HepG2 (cell line): Measurements from ENCODE around the gene ZNF616. TPM values are rescaled to one million over a fixed set of nuclear protein-coding genes. Genes with fewer than 3 reads are reported as not detected.
A peak's percentile ranks its signal among the peaks of the same experiment; 100 is the strongest.

Experiments used
- CBFB ChIP-seq: sonication (generic); formaldehyde crosslinking; IDR thresholded peaks from 2 replicates; pipeline ENCODE4 v1.4.0; 2020; ENCODE audit warnings: missing genetic modification reagents
- CC2D1A ChIP-seq: sonication (generic); formaldehyde crosslinking; IDR thresholded peaks from 2 replicates; pipeline ENCODE4 v1.8.1; 2023; ENCODE audit warnings: mild to moderate bottlenecking, missing genetic modification reagents
- CENPX ChIP-seq: sonication (generic); formaldehyde crosslinking; IDR thresholded peaks from 2 replicates; pipeline ENCODE4 v1.9.0; 2021; ENCODE audit warnings: mild to moderate bottlenecking, missing genetic modification reagents, moderate library complexity
- E2F5 ChIP-seq: sonication (generic); formaldehyde crosslinking; conservative IDR thresholded peaks from 2 replicates; pipeline ENCODE4 v1.4.0; 2020; ENCODE audit warnings: missing genetic modification reagents
- GPBP1L1 ChIP-seq: sonication (generic); formaldehyde crosslinking; IDR thresholded peaks from 2 replicates; pipeline ENCODE4 v1.5.0; 2020; ENCODE audit warnings: mild to moderate bottlenecking, missing genetic modification reagents
- HMG20B ChIP-seq: conservative IDR thresholded peaks from 2 replicates; pipeline ENCODE4 v1.6.1; 2016; ENCODE audit warnings: missing genetic modification reagents, missing compliant biosample characterization
- HNRNPL ChIP-seq: fragments of 200-400 bp; formaldehyde crosslinking; IDR thresholded peaks from 2 replicates; pipeline ENCODE4 v1.6.1; 2017; ENCODE audit warnings: mild to moderate bottlenecking, low read depth, low read length
- KDM1A ChIP-seq: IDR thresholded peaks from 2 replicates; pipeline ENCODE4 v1.6.1; 2016; ENCODE audit warnings: missing compliant biosample characterization
- KLF16 ChIP-seq, 2 experiments: sonication (generic) in 1 of 2; formaldehyde crosslinking in 1 of 2; IDR thresholded peaks; 2 replicates each; pipeline versions ENCODE4 v1.6.1 to v1.8.0; 2016 to 2023; ENCODE audit warnings: missing genetic modification reagents in 2 of 2, missing compliant biosample characterization in 1 of 2
- MYC ChIP-seq: sonication (generic); formaldehyde crosslinking; IDR thresholded peaks from 2 replicates; pipeline ENCODE4 v1.9.0; 2021; ENCODE audit warnings: missing genetic modification reagents, borderline replicate concordance
- NKX3-1 ChIP-seq: sonication (generic); formaldehyde crosslinking; IDR thresholded peaks from 2 replicates; pipeline ENCODE4 v1.5.0; 2020; ENCODE audit warnings: missing genetic modification reagents
- PAWR ChIP-seq: sonication (generic); formaldehyde crosslinking; IDR thresholded peaks from 2 replicates; pipeline ENCODE4 v1.4.0; 2020; ENCODE audit warnings: missing genetic modification reagents, mild to moderate bottlenecking, borderline replicate concordance
- RBFOX2 ChIP-seq: fragments of 200-400 bp; formaldehyde crosslinking; IDR thresholded peaks from 2 replicates; pipeline ENCODE4 v1.6.1; 2017; ENCODE audit warnings: low read depth, mild to moderate bottlenecking, low read length
- SP1 ChIP-seq, 2 experiments: fragments of 450-650 bp in 1 of 2; sonication (generic) in 1 of 2; formaldehyde crosslinking in 1 of 2; IDR thresholded peaks; 2 replicates each; pipeline versions ENCODE4 v1.4.0 to v1.6.1; 2016 to 2020; ENCODE audit warnings: missing genetic modification reagents in 1 of 2
- SSRP1 ChIP-seq: IDR thresholded peaks from 2 replicates; pipeline ENCODE4 v1.6.1; 2016; ENCODE audit warnings: control low read depth
- YY1 ChIP-seq: IDR thresholded peaks from 2 replicates; pipeline ENCODE4 v1.6.1; 2011; ENCODE audit warnings: low read length, low read depth, moderate library complexity, mild to moderate bottlenecking; ENCODE audit not compliant: insufficient read depth, insufficient replicate concordance
- ZNF101 ChIP-seq: sonication (generic); formaldehyde crosslinking; IDR thresholded peaks from 2 replicates; pipeline ENCODE4 v1.4.0; 2020; ENCODE audit warnings: mild to moderate bottlenecking, low read depth, missing genetic modification reagents, borderline replicate concordance
- ZNF253 ChIP-seq: sonication (generic); formaldehyde crosslinking; IDR thresholded peaks from 2 replicates; pipeline ENCODE4 v1.8.0; 2022; ENCODE audit warnings: mild to moderate bottlenecking, missing genetic modification reagents, borderline replicate concordance
- ZNF510 ChIP-seq: sonication (generic); formaldehyde crosslinking; IDR thresholded peaks from 2 replicates; pipeline ENCODE4 v1.4.0; 2020; ENCODE audit warnings: low read depth, mild to moderate bottlenecking, missing genetic modification reagents
- ZNF616 ChIP-seq: sonication (generic); formaldehyde crosslinking; IDR thresholded peaks from 2 replicates; pipeline ENCODE4 v1.5.0; 2020; ENCODE audit warnings: low read depth, mild to moderate bottlenecking, missing genetic modification reagents
- ZNF740 ChIP-seq: sonication (generic); formaldehyde crosslinking; IDR thresholded peaks from 2 replicates; pipeline ENCODE4 v1.4.0; 2020; ENCODE audit warnings: missing genetic modification reagents
- ZNF770 ChIP-seq: sonication (generic); formaldehyde crosslinking; IDR thresholded peaks from 2 replicates; pipeline ENCODE4 v1.5.0; 2020; ENCODE audit warnings: mild to moderate bottlenecking, missing genetic modification reagents
- ZNF776 ChIP-seq: sonication (generic); formaldehyde crosslinking; IDR thresholded peaks from 2 replicates; pipeline ENCODE4 v1.4.0; 2020; ENCODE audit warnings: mild to moderate bottlenecking, missing genetic modification reagents
- polyA plus RNA-seq, 8 experiments: library from polyadenylated mRNA; depleted of rRNA in 3 of 8; stranded (reverse) in 7 of 8; unstranded in 1 of 8; fragments of >200 nt; fragmentation: Illumina TruSeq in 4 of 8; extraction: Trizol in 4 of 8; gene quantifications; 2 replicates each; pipeline versions ENCODE4 v1.2.1 to v1.2.3, GENCODE V29; 2011 to 2016; ENCODE audit warnings: low read depth in 4 of 8, missing spikeins in 1 of 8, mixed read lengths in 1 of 8; ENCODE audit not compliant: insufficient read depth in 1 of 8
- total RNA-seq, 5 experiments: library from RNA; depleted of rRNA; stranded (reverse); fragments of >200 nt; fragmentation: Illumina TruSeq; extraction: Trizol; gene quantifications; 2 replicates each; pipeline ENCODE4 v1.2.3, GENCODE V29; 2016; ENCODE audit warnings: low read depth in 1 of 5

The ZNF616 gene
- total and polyA plus RNA-seq, 2 of the 13 experiments (the other 11 are each of a cell fraction or from before 2014, with no cell fraction given) = 2.2 to 10.4 TPM

GRCh38 chr19:52139252-52140031 is at the start of gene ZNF616 (continued):
- TF ChIP-seq ZNF770 (CRISPR knock-in tag) = no peak
- TF ChIP-seq HMG20B (CRISPR knock-in tag) = no peak
- no peak for TF ChIP-seq SSRP1 (CRISPR knock-in tag)
- TF ChIP-seq ZNF510 (CRISPR knock-in tag) = 0 out of 2 replicates have a peak, but pooled peaks have one; percentile 65
- TF ChIP-seq CENPX (CRISPR knock-in tag) = no peak
- TF ChIP-seq ZNF616 (CRISPR knock-in tag) = no peak
- TF ChIP-seq ZNF776 (CRISPR knock-in tag) = no peak
- peak; percentile 32 for TF ChIP-seq YY1
- peak; percentile 45; the same call in 1 of the 2 replicates for TF ChIP-seq MYC (CRISPR knock-in tag)
- no peak for TF ChIP-seq GPBP1L1 (CRISPR knock-in tag)
- TF ChIP-seq HNRNPL = no peak
- peak; percentile 56; the same call in 1 of the 2 replicates for TF ChIP-seq RBFOX2
- TF ChIP-seq E2F5 (CRISPR knock-in tag) = no peak
- peak; percentile 28; the same call in 1 of the 2 replicates for TF ChIP-seq ZNF101
- no peak for TF ChIP-seq CBFB (CRISPR knock-in tag)
- TF ChIP-seq ZNF740 (CRISPR knock-in tag) = peak; percentile 51; the same call in 1 of the 2 replicates
- TF ChIP-seq NKX3-1 (CRISPR knock-in tag) = no peak
- peak in 1 of 2 experiments; percentile 46; a peak in 1 of 4 replicates for TF ChIP-seq KLF16 (CRISPR knock-in tag; IDR thresholded peaks at IDR 0.05)
- TF ChIP-seq SP1 (IDR thresholded peaks at IDR 0.05) = no peak
- TF ChIP-seq SP1 (CRISPR knock-in tag; IDR thresholded peaks at IDR 0.05) = peak; percentile 85
- TF ChIP-seq CC2D1A (CRISPR knock-in tag) = no peak
- TF ChIP-seq PAWR (CRISPR knock-in tag) = 0 out of 2 replicates have a peak, but pooled peaks have one; percentile 60
- no peak for TF ChIP-seq KDM1A (CRISPR knock-in tag)
- TF ChIP-seq ZNF253 (CRISPR knock-in tag) = no peak
